ENCODE measurements around the gene ATPAF2. TPM values are rescaled to one million over a fixed set of nuclear protein-coding genes. Genes with fewer than 3 reads are reported as not detected.

Gene ATPAF2
- total and polyA plus RNA-seq, 4 donors, result 17.7 to 32.9 (median 23.3) TPM

DNA sequence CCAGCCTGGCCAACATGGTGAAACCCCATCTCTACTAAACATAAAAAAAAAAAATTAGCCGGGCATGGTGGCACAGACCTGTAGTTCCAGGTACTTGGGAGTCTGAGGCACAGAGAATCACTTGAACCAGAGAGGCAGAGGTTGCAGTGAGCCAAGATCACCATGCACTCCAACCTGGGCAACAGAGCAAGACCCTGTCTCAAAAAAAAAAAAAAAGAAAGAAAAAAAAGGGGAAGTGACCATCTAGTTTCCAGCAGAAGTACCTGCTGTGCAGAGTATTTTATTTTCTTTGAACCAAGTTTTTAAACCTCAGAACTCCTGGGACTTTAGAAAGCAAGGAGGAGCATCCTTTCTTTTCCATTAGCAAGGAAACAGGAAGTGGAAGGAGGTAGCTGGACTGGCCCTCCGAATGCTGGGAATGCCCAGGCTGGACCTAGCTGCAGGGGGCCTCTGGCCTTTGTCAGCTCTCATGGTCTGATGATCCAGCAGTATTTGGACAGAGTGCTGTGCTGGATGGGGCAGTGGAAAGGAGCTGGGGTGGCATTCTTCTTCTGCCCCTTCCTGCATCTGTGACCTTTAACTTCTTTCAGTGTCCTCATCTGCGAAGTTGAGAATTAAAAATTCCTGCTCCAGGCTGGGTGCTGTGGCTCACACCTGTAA is 6.9 kb upstream of the ATPAF2 start:
- H3K9me3 ChIP-seq (ENCODE audit: control insufficient read depth in 4 of 4, insufficient read depth in 3 of 4, low read length in 3 of 4), result no peaks in the 10 kb centered on the region
- H3K9ac ChIP-seq (ENCODE audit: insufficient read depth in 1 of 2, low read length in 2 of 2), result no peak overlapping the region
- WGBS, 2 donors, result 83 to 91% methylated on average over 3 of the region's 3 CpGs
- no peaks in the 10 kb centered on the region for H3K27me3 ChIP-seq (ENCODE audit: control insufficient read depth in 3 of 3, insufficient read depth in 3 of 3, low read length in 2 of 3)
- H3K36me3 ChIP-seq (ENCODE audit: control insufficient read depth in 4 of 4, insufficient read depth in 4 of 4, low read length in 4 of 4), result peaks cover 0 to 15% (median 12%) of the 10 kb centered on the region in 4 donors
- H3K27ac ChIP-seq (ENCODE audit: low read depth in 1 of 2, low read length in 1 of 2), result no peak overlapping the region
- peaks cover 0 to 7% (median 4%) of the 10 kb centered on the region in 5 donors for H3K4me1 ChIP-seq (ENCODE audit: control insufficient read depth in 5 of 5, insufficient read depth in 5 of 5, low read length in 5 of 5)
- H3K4me3 ChIP-seq, result no peak overlapping the region
- ATAC-seq (ENCODE audit: insufficient read depth, low FRiP score) (no peak), DNase-seq (no peak)
- TF ChIP-seq CTCF (IDR thresholded peaks at IDR 0.05; ENCODE audit: control extremely low read depth, extremely low read depth), result no peak

DNA sequence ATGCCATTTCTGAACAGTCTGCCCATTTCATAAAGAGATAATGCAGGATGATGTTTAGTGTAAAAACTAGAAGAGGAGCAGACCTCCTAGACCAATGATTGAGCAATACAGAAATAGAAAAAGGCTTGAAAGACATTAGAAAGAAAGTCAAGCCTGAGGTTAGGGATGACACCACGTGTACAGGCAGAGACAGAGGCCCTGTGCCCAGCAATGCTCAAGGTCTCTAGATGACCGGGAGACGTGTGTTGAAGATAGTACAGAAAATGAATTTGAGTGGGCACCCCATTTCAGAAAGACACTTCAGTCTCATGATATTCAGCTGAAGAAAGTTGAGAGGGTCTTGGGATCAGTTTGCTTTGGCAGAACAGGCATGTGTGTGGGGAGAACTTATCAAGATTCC is 5.6 kb upstream of the ATPAF2 start:
- H3K9me3 ChIP-seq (ENCODE audit: control insufficient read depth in 4 of 4, insufficient read depth in 3 of 4, low read length in 3 of 4), result no peaks in the 10 kb centered on the region
- no peaks in the 10 kb centered on the region for H3K27me3 ChIP-seq (ENCODE audit: control insufficient read depth in 3 of 3, insufficient read depth in 3 of 3, low read length in 2 of 3)
- DNase-seq (no peak), ATAC-seq (ENCODE audit: insufficient read depth, low FRiP score) (no peak)
- WGBS, 2 donors, result 89 to 90% methylated on average over 3 of the region's 3 CpGs
- H3K36me3 ChIP-seq (ENCODE audit: control insufficient read depth in 4 of 4, insufficient read depth in 4 of 4, low read length in 4 of 4), result peaks cover 0 to 15% (median 10%) of the 10 kb centered on the region in 4 donors
- H3K27ac ChIP-seq (ENCODE audit: low read depth in 1 of 2, low read length in 1 of 2), result no peak overlapping the region
- peaks cover 3 to 17% (median 7%) of the 10 kb centered on the region in 5 donors for H3K4me1 ChIP-seq (ENCODE audit: control insufficient read depth in 5 of 5, insufficient read depth in 5 of 5, low read length in 5 of 5)
- H3K9ac ChIP-seq (ENCODE audit: insufficient read depth in 1 of 2, low read length in 2 of 2), result no peak overlapping the region
- H3K4me3 ChIP-seq, result no peak overlapping the region
- TF ChIP-seq CTCF (IDR thresholded peaks at IDR 0.05; ENCODE audit: control extremely low read depth, extremely low read depth), result no peak

GRCh38 chr17:18043491-18043890 is 4.5 kb upstream of the ATPAF2 start:
- Histone ChIP-seq H3K36me3 (ENCODE audit: control insufficient read depth in 4 of 4, insufficient read depth in 4 of 4, low read length in 4 of 4) (peaks cover 3 to 15% (median 10%) of the 10 kb centered on the region in 4 donors), H3K27me3 (ENCODE audit: control insufficient read depth in 3 of 3, insufficient read depth in 3 of 3, low read length in 2 of 3) (no peaks in the 10 kb centered on the region), H3K4me3 (no peak overlapping the region), H3K9ac (ENCODE audit: insufficient read depth in 1 of 2, low read length in 2 of 2) (no peak overlapping the region), H3K9me3 (ENCODE audit: control insufficient read depth in 4 of 4, insufficient read depth in 3 of 4, low read length in 3 of 4) (no peaks in the 10 kb centered on the region), H3K4me1 (ENCODE audit: control insufficient read depth in 5 of 5, insufficient read depth in 5 of 5, low read length in 5 of 5) (peaks cover 4 to 18% (median 7%) of the 10 kb centered on the region in 5 donors), H3K27ac (ENCODE audit: low read depth in 1 of 2, low read length in 1 of 2) (no peak overlapping the region)
- no peak for TF ChIP-seq CTCF (IDR thresholded peaks at IDR 0.05; ENCODE audit: control extremely low read depth, extremely low read depth)
- DNase-seq (peak in 2 of 3 donors; percentile 17 to 31), ATAC-seq (ENCODE audit: insufficient read depth, low FRiP score) (no peak)
- WGBS, 2 donors, result 86 to 87% methylated on average over 1 of the region's 1 CpG
